Aorta (tissue), 5 donors: Measurements from ENCODE around the gene CDH23. TPM values are rescaled to one million over a fixed set of nuclear protein-coding genes. Genes with fewer than 3 reads are reported as not detected.

Experiments
- ATAC-seq: fragments of 200-7000 bp; cut with Tn5 transposase; one replicate; pipeline ENCODE4 v1.9.1; 2022; ENCODE audit warnings: moderate library complexity; ENCODE audit not compliant: low FRiP score
- DNase-seq, 2 donors: peaks; one replicate each; pipeline ENCODE4 v3.0.0-alpha.2; 2020
- H3K27ac ChIP-seq, 2 donors: one replicate each; pipeline ENCODE4 v1.5.1; 2013; ENCODE audit warnings: low read length in 2 of 2, mild to moderate bottlenecking in 2 of 2, moderate library complexity in 2 of 2, control low read depth in 1 of 2, inconsistent platforms in 1 of 2, low read depth in 1 of 2
- H3K27me3 ChIP-seq, 2 donors: one replicate each; pipeline ENCODE4 v1.6.1; 2013; ENCODE audit warnings: control low read depth in 1 of 2, low read length in 1 of 2, mild to moderate bottlenecking in 1 of 2, moderate library complexity in 1 of 2; ENCODE audit not compliant: insufficient read depth in 2 of 2, control insufficient read depth in 1 of 2
- H3K36me3 ChIP-seq, 2 donors: one replicate each; pipeline ENCODE4 v1.6.1; 2013; ENCODE audit warnings: control low read depth in 1 of 2, low read length in 1 of 2, mild to moderate bottlenecking in 1 of 2; ENCODE audit not compliant: insufficient read depth in 2 of 2, control insufficient read depth in 1 of 2
- H3K4me1 ChIP-seq, 2 donors: one replicate each; pipeline ENCODE4 v1.6.1; 2013; ENCODE audit warnings: low read length in 2 of 2, control low read depth in 1 of 2, mild to moderate bottlenecking in 1 of 2, moderate library complexity in 1 of 2; ENCODE audit not compliant: insufficient read depth in 2 of 2, control insufficient read depth in 1 of 2
- H3K4me3 ChIP-seq, 2 donors: one replicate each; pipeline ENCODE4 v1.5.1; 2013; ENCODE audit warnings: low read length in 2 of 2, control low read depth in 1 of 2, mild to moderate bottlenecking in 1 of 2
- H3K9me3 ChIP-seq: one replicate; pipeline ENCODE4 v1.6.1; 2013; ENCODE audit warnings: mild to moderate bottlenecking, low read length; ENCODE audit not compliant: control insufficient read depth
- WGBS, 2 donors: extraction: QIAGEN DNeasy Blood & Tissue Kit; methylation state at CpG; one replicate each; pipeline ENCODE4 v1.1.7; 2013; 5-methylcytosine and 5-hydroxymethylcytosine counted together
- intact Hi-C, 2 donors: fragments of 100-400 bp; cut with DNase I; formaldehyde crosslinking; loops; one replicate each; pipeline versions ENCODE4 v1.14.2 to v1.15.0; 2022
- polyA plus RNA-seq, 2 donors: library from polyadenylated mRNA; stranded (reverse); fragments of 200-250 nt; gene quantifications; one replicate each; pipeline ENCODE4 v1.2.3, GENCODE V29; 2013
- total RNA-seq, 2 donors: library from RNA; stranded (reverse); fragmentation: NEBNext Ultra II Directional; extraction: Animal tissue kit (Norgen Biotek cat#: 25700); gene quantifications; one replicate each; pipeline ENCODE4 v1.2.1, GENCODE V29; 2021
- donor health status: healthy with polysubstance abuse.
- donor health status: Bipolar disorder and iron deficiency.
- donor health status: DM: no; HTN: no; CAD: no.
- donor health status: DM: no; HTN: no; CAD: no.
- donor health status: DM: yes; HTN: yes; CAD: no.

The CDH23 gene
- total and polyA plus RNA-seq, 4 donors: 0.50 to 16.6 (median 7.3) TPM

DNA sequence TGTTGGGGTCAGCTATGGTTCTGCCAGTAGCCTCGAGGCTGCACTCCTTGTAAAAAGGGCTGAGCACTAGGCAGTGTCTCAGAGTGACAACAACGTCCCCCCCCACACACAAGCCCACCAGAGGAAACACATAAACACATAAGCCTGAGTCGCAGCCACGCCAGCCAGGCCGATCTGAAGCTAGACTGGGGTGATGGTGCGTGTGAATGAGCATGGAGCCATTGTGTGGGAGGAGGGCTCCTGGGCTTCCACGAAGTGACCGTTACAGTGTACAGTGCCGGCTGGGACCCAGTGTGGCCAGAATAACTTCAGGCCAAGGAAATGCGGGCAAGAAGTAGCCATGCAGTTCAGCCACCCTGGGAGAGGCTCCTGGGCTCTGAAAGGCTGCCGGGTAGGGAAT is 326.6 kb downstream of the CDH23 start:
- DNase-seq: no peak
- Histone ChIP-seq H3K9me3 (no peaks in the 10 kb centered on the region), H3K27ac (no peak overlapping the region), H3K4me1 (no peaks in the 10 kb centered on the region), H3K36me3 (no peaks in the 10 kb centered on the region), H3K4me3 (no peak overlapping the region), H3K27me3 (no peaks in the 10 kb centered on the region)
- no peak for ATAC-seq
- intact Hi-C loops: no loop called here
- 96 to 97% methylated on average over 11 of the region's 11 CpGs for WGBS, 2 donors

- H3K27me3 ChIP-seq: no peaks in the 10 kb centered on the region
- DNase-seq (no peak), ATAC-seq (no peak)
- no peaks in the 10 kb centered on the region for H3K9me3 ChIP-seq
- H3K4me1 ChIP-seq: no peaks in the 10 kb centered on the region
- intact Hi-C loops: no loop called here
- H3K36me3 ChIP-seq: no peaks in the 10 kb centered on the region
- no peak overlapping the region for H3K27ac ChIP-seq
- WGBS, 2 donors: 95% methylated on average over 6 of the region's 6 CpGs
- H3K4me3 ChIP-seq: no peak overlapping the region
Observed at GRCh38 chr10:71724539-71724938, 327.8 kb downstream of the CDH23 start.

GRCh38 chr10:71725249-71725648 is 328.5 kb downstream of the CDH23 start:
- no peaks in the 10 kb centered on the region for H3K4me1 ChIP-seq
- no peaks in the 10 kb centered on the region for H3K36me3 ChIP-seq
- WGBS, 2 donors: 95 to 96% methylated on average over 14 of the region's 14 CpGs
- no peak overlapping the region for H3K27ac ChIP-seq
- H3K4me3 ChIP-seq: no peak overlapping the region
- no peaks in the 10 kb centered on the region for H3K9me3 ChIP-seq
- DNase-seq: no peak
- ATAC-seq: no peak
- intact Hi-C loops: no loop called here
- H3K27me3 ChIP-seq: no peaks in the 10 kb centered on the region

DNA sequence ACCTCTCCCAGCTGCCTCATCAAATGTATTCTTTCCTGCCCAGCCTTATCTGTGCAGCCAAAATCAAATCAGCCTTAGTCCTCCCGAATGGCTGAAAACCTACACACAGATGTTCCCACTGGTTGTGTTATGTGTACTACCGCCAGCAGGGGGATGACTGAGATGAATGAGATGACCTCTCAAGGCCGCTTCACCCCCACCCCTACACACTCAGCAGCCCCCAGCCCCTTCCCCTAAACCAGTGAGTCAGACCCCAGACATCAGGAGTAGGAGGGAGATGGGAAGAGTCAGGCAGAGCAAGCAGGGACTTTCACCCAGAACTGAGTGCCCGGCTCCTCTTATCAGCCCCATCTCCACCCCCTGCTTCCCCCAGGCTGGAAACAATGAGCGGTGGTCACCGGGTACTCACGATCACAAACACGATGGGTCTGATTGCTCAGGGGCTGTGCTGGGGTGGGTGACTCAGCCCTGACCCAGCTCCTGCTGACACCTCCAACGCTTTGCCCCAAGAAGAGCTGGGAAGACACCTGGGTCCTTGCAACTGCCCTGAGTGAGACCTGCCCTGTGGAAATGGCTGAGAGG is 329.4 kb downstream of the CDH23 start:
- Histone ChIP-seq H3K9me3 (no peaks in the 10 kb centered on the region), H3K27ac (no peak overlapping the region), H3K36me3 (no peaks in the 10 kb centered on the region), H3K4me1 (no peaks in the 10 kb centered on the region), H3K27me3 (no peaks in the 10 kb centered on the region), H3K4me3 (no peak overlapping the region)
- intact Hi-C loops: no loop called here
- ATAC-seq: no peak
- 73 to 77% methylated on average over 9 of the region's 9 CpGs for WGBS, 2 donors
- peak in 1 of 2 donors; percentile 50 for DNase-seq

DNA sequence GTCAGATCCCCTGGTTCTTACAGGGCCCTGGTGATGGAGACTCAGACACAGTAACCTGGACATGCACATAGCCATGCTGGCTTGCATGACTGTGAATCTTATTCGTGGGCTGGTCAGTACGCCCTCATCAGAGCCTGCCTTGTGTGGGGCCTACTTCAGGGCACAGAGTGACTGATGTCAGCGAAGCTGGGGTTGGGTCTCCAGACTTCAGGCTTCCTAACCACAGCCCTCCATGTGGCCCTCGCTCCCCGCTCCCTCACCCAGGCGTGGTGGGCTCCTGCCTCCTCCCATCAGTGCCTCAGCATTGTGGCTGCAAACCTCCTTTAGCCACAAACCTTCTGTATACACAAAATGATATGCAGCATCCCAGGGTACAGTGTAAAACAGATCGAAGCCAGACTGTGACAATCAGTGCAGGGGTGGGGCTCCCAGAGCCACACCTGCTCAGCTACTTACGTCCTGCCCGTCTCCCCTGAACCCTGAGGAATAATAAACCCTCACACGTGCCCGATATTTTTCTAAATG is 329.9 kb downstream of the CDH23 start:
- no peak overlapping the region for H3K27ac ChIP-seq
- intact Hi-C loops: no loop called here
- WGBS, 2 donors: 93 to 94% methylated on average over 11 of the region's 11 CpGs
- H3K4me3 ChIP-seq: no peak overlapping the region
- H3K36me3 ChIP-seq: no peaks in the 10 kb centered on the region
- no peak for ATAC-seq
- H3K27me3 ChIP-seq: no peaks in the 10 kb centered on the region
- DNase-seq: peak in 1 of 2 donors; percentile 44
- H3K9me3 ChIP-seq: no peaks in the 10 kb centered on the region
- no peaks in the 10 kb centered on the region for H3K4me1 ChIP-seq

- DNase-seq (peak in 1 of 2 donors; percentile 46), ATAC-seq (no peak)
- H3K4me1 ChIP-seq: no peaks in the 10 kb centered on the region
- no peaks in the 10 kb centered on the region for H3K36me3 ChIP-seq
- no peak overlapping the region for H3K4me3 ChIP-seq
- no peaks in the 10 kb centered on the region for H3K27me3 ChIP-seq
- intact Hi-C loops: no loop called here
- H3K27ac ChIP-seq: no peak overlapping the region
- 91 to 92% methylated on average over 12 of the region's 12 CpGs for WGBS, 2 donors
- no peaks in the 10 kb centered on the region for H3K9me3 ChIP-seq
Observed at GRCh38 chr10:71727105-71727737, 330.5 kb downstream of the CDH23 start.

DNA sequence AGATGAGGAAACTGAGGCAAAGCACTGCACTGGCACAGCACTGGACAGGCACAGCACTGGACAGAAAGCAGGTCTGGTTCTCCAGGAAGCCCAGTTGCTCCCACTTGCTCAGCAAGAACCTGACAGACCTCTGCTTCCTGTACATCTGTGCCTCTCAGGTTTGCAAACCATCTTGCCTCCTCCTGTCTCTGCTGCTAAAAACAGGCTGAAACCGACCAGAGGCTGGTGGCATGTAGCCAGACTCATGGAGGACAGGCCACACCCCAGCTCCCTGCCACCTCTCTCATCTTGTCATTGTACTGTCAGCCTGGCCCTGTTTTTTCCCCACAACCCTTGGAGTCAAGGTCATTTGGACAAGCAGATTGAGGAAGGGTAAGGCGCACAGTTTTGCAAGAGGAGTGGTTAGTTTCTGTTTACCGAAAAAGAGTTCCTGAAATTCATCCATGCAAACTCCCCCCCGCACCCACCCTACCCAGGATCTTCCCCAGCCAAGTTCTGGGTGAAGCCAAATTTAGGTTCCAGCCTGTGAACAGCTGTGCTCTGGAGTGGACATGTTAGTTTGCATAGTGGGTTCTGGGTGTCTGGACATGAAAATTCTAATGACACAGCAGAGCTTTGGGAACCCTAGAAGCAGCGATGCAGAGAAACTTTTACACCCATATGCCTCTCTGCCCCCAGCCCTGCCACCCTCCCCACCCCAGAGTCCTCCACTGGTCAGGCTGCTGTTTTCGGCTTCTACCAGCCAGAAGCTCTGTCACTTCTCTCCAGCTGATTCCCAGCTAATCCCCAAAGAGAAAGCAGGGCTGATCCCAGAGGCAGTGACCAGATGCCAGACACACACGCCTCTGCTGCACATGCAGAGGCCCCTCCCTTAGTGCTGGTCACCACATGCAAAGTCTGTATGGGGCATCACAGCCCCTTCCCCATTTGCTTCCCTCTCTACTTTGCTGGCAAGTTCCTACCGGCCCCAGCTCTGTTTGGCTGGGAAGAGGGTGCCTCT is 331.3 kb downstream of the CDH23 start:
- no peaks in the 10 kb centered on the region for H3K27me3 ChIP-seq
- H3K9me3 ChIP-seq: no peaks in the 10 kb centered on the region
- H3K27ac ChIP-seq: no peak overlapping the region
- H3K4me1 ChIP-seq: no peaks in the 10 kb centered on the region
- no peak overlapping the region for H3K4me3 ChIP-seq
- intact Hi-C loops: no loop called here
- ATAC-seq (peak; percentile 60), DNase-seq (peak in 1 of 2 donors; percentile 70)
- no peaks in the 10 kb centered on the region for H3K36me3 ChIP-seq
- 7 to 9% methylated on average over 8 of the region's 8 CpGs for WGBS, 2 donors

- ATAC-seq: no peak
- WGBS, 2 donors: 69 to 71% methylated on average over 10 of the region's 10 CpGs
Observed at GRCh38 chr10:71729161-71729636, 332.5 kb downstream of the CDH23 start.

More at GRCh38 chr10:71729161-71729636, 332.5 kb downstream of the CDH23 start:
- no peak overlapping the region for H3K4me3 ChIP-seq
- DNase-seq: peak in 1 of 2 donors; percentile 81
- no peak overlapping the region for H3K27ac ChIP-seq
- no peaks in the 10 kb centered on the region for H3K36me3 ChIP-seq
- no peaks in the 10 kb centered on the region for H3K9me3 ChIP-seq
- no peaks in the 10 kb centered on the region for H3K4me1 ChIP-seq
- intact Hi-C loops: no loop called here
- H3K27me3 ChIP-seq: no peaks in the 10 kb centered on the region
